ENCODE data around the gene EPN2. TPM values are rescaled to one million over a fixed set of nuclear protein-coding genes. Genes with fewer than 3 reads are reported as not detected.

The EPN2 gene
- total RNA-seq, 1 experiment from 2014 or later: 113 TPM

- ChIA-PET CTCF (no interaction called here), POLR2A (ENCODE audit: unreplicated experiment) (interaction anchor here (0.7 kb wide), 1 partner anchor 218 kb away, joined by 4 read pairs; no protein-coding TSS in a partner anchor)
- Histone ChIP-seq H3K4me3 (no peak overlapping the region), H3K27me3 (ENCODE audit: insufficient read depth, low read depth) (no peaks in the 10 kb centered on the region), H3K27ac (no peak overlapping the region), H3K36me3 (ENCODE audit: low read depth) (peaks cover 13% of the 10 kb centered on the region; the same call in 1 of the 2 replicates), H3K9me2 (ENCODE audit: insufficient read depth) (no peaks in the 10 kb centered on the region), H3K9me3 (ENCODE audit: insufficient read depth, low read depth) (no peaks in the 10 kb centered on the region), H3K79me2 (ENCODE audit: low read depth) (no peaks in the 10 kb centered on the region), H4K20me1 (ENCODE audit: insufficient read depth) (no peaks in the 10 kb centered on the region; the same call in 1 of the 2 replicates), H3K4me1 (replicated peaks; ENCODE audit: insufficient read depth) (no peaks in the 10 kb centered on the region), H3K4me2 (no peak overlapping the region), H3F3A (ENCODE audit: insufficient read depth, low read depth) (no peaks in the 10 kb centered on the region; the same call in 1 of the 2 replicates), H2AFZ (no peak overlapping the region)
- intact Hi-C loops (cut with micrococcal nuclease; ENCODE audit: unreplicated experiment): no loop called here
- TF ChIP-seq EZH2 (IDR thresholded peaks at IDR 0.05; ENCODE audit: low read depth) (no peak), CTCF (conservative IDR thresholded peaks at IDR 0.05) (no peak)
- no peak for DNase-seq
- BruUV-seq (replicated peaks): no TSS peak
Observed at GRCh38 chr17:19316761-19317358, 79.7 kb downstream of the EPN2 start.

GRCh38 chr17:19317359-19318095, 80.4 kb downstream of the EPN2 start:
- no peaks in the 10 kb centered on the region; the same call in 1 of the 2 replicates for H4K20me1 ChIP-seq (ENCODE audit: insufficient read depth)
- H2AFZ ChIP-seq: no peak overlapping the region
- no peak overlapping the region for H3K4me3 ChIP-seq
- ChIA-PET CTCF (no interaction called here), POLR2A (ENCODE audit: unreplicated experiment) (interaction anchor here (0.7 kb wide), 1 partner anchor 217 kb away, joined by 4 read pairs; no protein-coding TSS in a partner anchor)
- no peaks in the 10 kb centered on the region for H3K9me2 ChIP-seq (ENCODE audit: insufficient read depth)
- H3K27me3 ChIP-seq (ENCODE audit: insufficient read depth, low read depth): no peaks in the 10 kb centered on the region
- H3F3A ChIP-seq (ENCODE audit: insufficient read depth, low read depth): no peaks in the 10 kb centered on the region
- peaks cover 11% of the 10 kb centered on the region; the same call in 1 of the 2 replicates for H3K36me3 ChIP-seq (ENCODE audit: low read depth)
- TF ChIP-seq EZH2 (IDR thresholded peaks at IDR 0.05; ENCODE audit: low read depth): no peak
- no peak for TF ChIP-seq CTCF (conservative IDR thresholded peaks at IDR 0.05)
- no peak overlapping the region for H3K27ac ChIP-seq
- H3K9me3 ChIP-seq (ENCODE audit: insufficient read depth, low read depth): no peaks in the 10 kb centered on the region
- H3K79me2 ChIP-seq (ENCODE audit: low read depth): no peaks in the 10 kb centered on the region
- DNase-seq: peak in 1 of 2 experiments; percentile 70
- H3K4me2 ChIP-seq: no peak overlapping the region
- BruUV-seq (replicated peaks): no TSS peak
- H3K4me1 ChIP-seq (replicated peaks; ENCODE audit: insufficient read depth): no peaks in the 10 kb centered on the region
- intact Hi-C loops (cut with micrococcal nuclease; ENCODE audit: unreplicated experiment): no loop called here

GRCh38 chr17:19318611-19319010, 81.4 kb downstream of the EPN2 start:
- no peaks in the 10 kb centered on the region for H3K79me2 ChIP-seq (ENCODE audit: low read depth)
- no peaks in the 10 kb centered on the region for H3K9me2 ChIP-seq (ENCODE audit: insufficient read depth)
- no TSS peak for BruUV-seq (replicated peaks)
- DNase-seq: no peak
- no peak overlapping the region for H2AFZ ChIP-seq
- H4K20me1 ChIP-seq (ENCODE audit: insufficient read depth): no peaks in the 10 kb centered on the region; the same call in 1 of the 2 replicates
- intact Hi-C loops (cut with micrococcal nuclease; ENCODE audit: unreplicated experiment): no loop called here
- peaks cover 11% of the 10 kb centered on the region; the same call in 1 of the 2 replicates for H3K36me3 ChIP-seq (ENCODE audit: low read depth)
- CTCF ChIA-PET: no interaction called here
- no peak overlapping the region for H3K4me3 ChIP-seq
- TF ChIP-seq CTCF (conservative IDR thresholded peaks at IDR 0.05) (no peak), EZH2 (IDR thresholded peaks at IDR 0.05; ENCODE audit: low read depth) (no peak)
- H3K27ac ChIP-seq: no peak overlapping the region
- no peaks in the 10 kb centered on the region for H3F3A ChIP-seq (ENCODE audit: insufficient read depth, low read depth)
- no peaks in the 10 kb centered on the region for H3K27me3 ChIP-seq (ENCODE audit: insufficient read depth, low read depth)
- no peak overlapping the region for H3K4me2 ChIP-seq
- POLR2A ChIA-PET (ENCODE audit: unreplicated experiment): interaction anchor here (0.7 kb wide), 1 partner anchor 60 kb away, joined by 4 read pairs; the partner anchor contains the start of gene MAPK7
- H3K9me3 ChIP-seq (ENCODE audit: insufficient read depth, low read depth): no peaks in the 10 kb centered on the region
- H3K4me1 ChIP-seq (replicated peaks; ENCODE audit: insufficient read depth): no peaks in the 10 kb centered on the region

Data from PC-9 (cell line).